ENCODE measurements around the gene RHOB.
A peak's percentile ranks its signal among the peaks of the same experiment; 100 is the strongest.
"Not testable (repeated sequence)": the region's sequence is repeated elsewhere in the genome, so short reads cannot be mapped to it uniquely, and the experiment has no call there.

DNA sequence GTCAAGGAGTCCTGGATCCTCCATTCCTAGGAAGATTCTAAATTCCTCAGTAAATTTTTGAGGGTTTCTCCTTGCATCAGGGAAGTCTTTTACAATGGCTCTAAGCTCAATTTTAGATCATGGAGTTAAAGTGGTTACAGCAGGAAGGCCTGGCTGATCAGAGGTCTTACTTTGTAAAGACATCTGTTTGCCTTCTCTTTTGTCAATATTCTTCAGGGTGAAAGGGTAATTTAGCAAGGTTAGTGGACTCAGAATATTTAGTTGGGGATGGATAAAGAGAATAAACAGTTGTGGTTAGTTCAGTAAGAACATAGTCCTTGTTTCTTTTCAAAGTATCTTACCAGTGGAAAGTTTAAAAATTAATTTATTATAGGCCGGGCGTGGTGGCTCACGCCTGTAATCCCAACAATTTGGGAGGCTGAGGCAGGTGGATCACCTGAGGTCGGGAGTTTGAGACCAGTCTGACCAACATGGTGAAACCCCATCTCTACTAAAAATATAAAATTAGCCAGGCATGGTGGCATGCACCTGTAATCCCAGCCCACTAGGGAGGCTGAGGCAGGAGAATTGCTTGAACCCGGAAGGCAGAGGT, 29.5 kb upstream of the RHOB start:
- TF ChIP-seq SP1 (IDR thresholded peaks at IDR 0.05), result peak; percentile 63
- TF ChIP-seq, protein P1, sequence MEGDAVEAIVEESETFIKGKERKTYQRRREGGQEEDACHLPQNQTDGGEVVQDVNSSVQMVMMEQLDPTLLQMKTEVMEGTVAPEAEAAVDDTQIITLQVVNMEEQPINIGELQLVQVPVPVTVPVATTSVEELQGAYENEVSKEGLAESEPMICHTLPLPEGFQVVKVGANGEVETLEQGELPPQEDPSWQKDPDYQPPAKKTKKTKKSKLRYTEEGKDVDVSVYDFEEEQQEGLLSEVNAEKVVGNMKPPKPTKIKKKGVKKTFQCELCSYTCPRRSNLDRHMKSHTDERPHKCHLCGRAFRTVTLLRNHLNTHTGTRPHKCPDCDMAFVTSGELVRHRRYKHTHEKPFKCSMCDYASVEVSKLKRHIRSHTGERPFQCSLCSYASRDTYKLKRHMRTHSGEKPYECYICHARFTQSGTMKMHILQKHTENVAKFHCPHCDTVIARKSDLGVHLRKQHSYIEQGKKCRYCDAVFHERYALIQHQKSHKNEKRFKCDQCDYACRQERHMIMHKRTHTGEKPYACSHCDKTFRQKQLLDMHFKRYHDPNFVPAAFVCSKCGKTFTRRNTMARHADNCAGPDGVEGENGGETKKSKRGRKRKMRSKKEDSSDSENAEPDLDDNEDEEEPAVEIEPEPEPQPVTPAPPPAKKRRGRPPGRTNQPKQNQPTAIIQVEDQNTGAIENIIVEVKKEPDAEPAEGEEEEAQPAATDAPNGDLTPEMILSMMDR (IDR thresholded peaks at IDR 0.05; ENCODE audit: low read depth, low read length, missing input control), result not testable (repeated sequence)
- TF ChIP-seq JUND (IDR thresholded peaks at IDR 0.05), result peak in 1 of 2 donors; percentile 61
- TF ChIP-seq, protein P2, sequence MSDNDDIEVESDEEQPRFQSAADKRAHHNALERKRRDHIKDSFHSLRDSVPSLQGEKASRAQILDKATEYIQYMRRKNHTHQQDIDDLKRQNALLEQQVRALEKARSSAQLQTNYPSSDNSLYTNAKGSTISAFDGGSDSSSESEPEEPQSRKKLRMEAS (IDR thresholded peaks at IDR 0.05), result peak; percentile 38
- not testable (repeated sequence) for TF ChIP-seq RAD21 (IDR thresholded peaks at IDR 0.05); TAF1 (conservative IDR thresholded peaks at IDR 0.05); EGR1 (IDR thresholded peaks at IDR 0.05; ENCODE audit: low read depth in 2 of 2)
- TF ChIP-seq YY1 (IDR thresholded peaks at IDR 0.05), result peak; percentile 65
- TF ChIP-seq, protein P3, sequence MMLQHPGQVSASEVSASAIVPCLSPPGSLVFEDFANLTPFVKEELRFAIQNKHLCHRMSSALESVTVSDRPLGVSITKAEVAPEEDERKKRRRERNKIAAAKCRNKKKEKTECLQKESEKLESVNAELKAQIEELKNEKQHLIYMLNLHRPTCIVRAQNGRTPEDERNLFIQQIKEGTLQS (IDR thresholded peaks at IDR 0.05), result not testable (repeated sequence)
- TF ChIP-seq HNF4A (conservative IDR thresholded peaks at IDR 0.05), result peak; percentile 64 to 85
- TF ChIP-seq, protein P4, sequence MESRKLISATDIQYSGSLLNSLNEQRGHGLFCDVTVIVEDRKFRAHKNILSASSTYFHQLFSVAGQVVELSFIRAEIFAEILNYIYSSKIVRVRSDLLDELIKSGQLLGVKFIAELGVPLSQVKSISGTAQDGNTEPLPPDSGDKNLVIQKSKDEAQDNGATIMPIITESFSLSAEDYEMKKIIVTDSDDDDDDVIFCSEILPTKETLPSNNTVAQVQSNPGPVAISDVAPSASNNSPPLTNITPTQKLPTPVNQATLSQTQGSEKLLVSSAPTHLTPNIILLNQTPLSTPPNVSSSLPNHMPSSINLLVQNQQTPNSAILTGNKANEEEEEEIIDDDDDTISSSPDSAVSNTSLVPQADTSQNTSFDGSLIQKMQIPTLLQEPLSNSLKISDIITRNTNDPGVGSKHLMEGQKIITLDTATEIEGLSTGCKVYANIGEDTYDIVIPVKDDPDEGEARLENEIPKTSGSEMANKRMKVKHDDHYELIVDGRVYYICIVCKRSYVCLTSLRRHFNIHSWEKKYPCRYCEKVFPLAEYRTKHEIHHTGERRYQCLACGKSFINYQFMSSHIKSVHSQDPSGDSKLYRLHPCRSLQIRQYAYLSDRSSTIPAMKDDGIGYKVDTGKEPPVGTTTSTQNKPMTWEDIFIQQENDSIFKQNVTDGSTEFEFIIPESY (IDR thresholded peaks at IDR 0.05), result peak; percentile 37

Measured in liver (tissue), 3 donors.